GM12878 (cell line): ENCODE measurements around the gene AP1M1. TPM values are rescaled to one million over a fixed set of nuclear protein-coding genes. Genes with fewer than 3 reads are reported as not detected.

Source experiments
- ATF7 ChIP-seq: fragments of 450-650 bp; IDR thresholded peaks from 2 replicates; pipeline ENCODE4 v1.6.1; 2016; ENCODE audit warnings: low read depth, mild to moderate bottlenecking
- BCLAF1 ChIP-seq: fragments of 450-650 bp; IDR thresholded peaks from 2 replicates; pipeline ENCODE4 v1.6.1; 2017; ENCODE audit warnings: antibody characterized with exemption, mild to moderate bottlenecking, moderate library complexity
- CEBPZ ChIP-seq: fragments of 150-350 bp; IDR thresholded peaks from 2 replicates; pipeline ENCODE4 v1.6.1; 2016; ENCODE audit warnings: low read depth, low read length
- E2F8 ChIP-seq: fragments of 450-650 bp; IDR thresholded peaks from 2 replicates; pipeline ENCODE4 v1.6.1; 2018; ENCODE audit warnings: mild to moderate bottlenecking, low read depth, moderate library complexity; ENCODE audit not compliant: partially characterized antibody
- GATAD2B ChIP-seq: fragments of 450-650 bp; conservative IDR thresholded peaks from 2 replicates; pipeline ENCODE4 v1.6.1; 2017; ENCODE audit warnings: low read depth, mild to moderate bottlenecking, moderate library complexity
- HDAC2 ChIP-seq: fragments of 200-600 bp; sonication (generic); IDR thresholded peaks from 2 replicates; pipeline ENCODE4 v1.6.1; 2017
- HSF1 ChIP-seq: fragments of 150-350 bp; IDR thresholded peaks from 2 replicates; pipeline ENCODE4 v1.6.1; 2014; ENCODE audit warnings: mild to moderate bottlenecking, low read depth, low read length
- JUND ChIP-seq: IDR thresholded peaks from 2 replicates; pipeline ENCODE4 v1.6.1; 2012; ENCODE audit warnings: low read depth, mild to moderate bottlenecking, low read length, improper control_type of control experiment, moderate library complexity
- KAT2A ChIP-seq: conservative IDR thresholded peaks from 2 replicates; pipeline ENCODE4 v1.6.1; 2011; ENCODE audit warnings: low read depth, low read length; ENCODE audit not compliant: control insufficient read depth
- MYC ChIP-seq: IDR thresholded peaks from 2 replicates; pipeline ENCODE4 v1.6.1; 2011; ENCODE audit warnings: mild to moderate bottlenecking, low read length, moderate library complexity, inconsistent platforms; ENCODE audit not compliant: insufficient read depth, insufficient replicate concordance, insufficient read length, severe bottlenecking
- NR2C1 ChIP-seq: fragments of 450-650 bp; IDR thresholded peaks from 2 replicates; pipeline ENCODE4 v1.6.1; 2017; ENCODE audit warnings: antibody characterized with exemption, mild to moderate bottlenecking, moderate library complexity
- PAX8 ChIP-seq: fragments of 450-650 bp; IDR thresholded peaks from 2 replicates; pipeline ENCODE4 v1.6.1; 2017; ENCODE audit warnings: mild to moderate bottlenecking, moderate library complexity
- RELA ChIP-seq: fragments of 450-650 bp; IDR thresholded peaks from 2 replicates; pipeline ENCODE4 v1.8.0; 2014; ENCODE audit warnings: borderline replicate concordance; ENCODE audit not compliant: partially characterized antibody
- SIX5 ChIP-seq: IDR thresholded peaks from 2 replicates; pipeline ENCODE4 v1.6.1; 2011; ENCODE audit warnings: mild to moderate bottlenecking, low read depth, low read length, moderate library complexity; ENCODE audit not compliant: severe bottlenecking
- SRF ChIP-seq, 2 experiments: IDR thresholded peaks; 2 replicates each; pipeline ENCODE4 v1.6.1; 2011; ENCODE audit warnings: low read depth in 2 of 2, low read length in 2 of 2, mild to moderate bottlenecking in 1 of 2, moderate library complexity in 1 of 2
- ZZZ3 ChIP-seq: IDR thresholded peaks from 2 replicates; pipeline ENCODE4 v1.6.1; 2011; ENCODE audit warnings: low read depth; ENCODE audit not compliant: control insufficient read depth, insufficient read length
- polyA plus RNA-seq, 11 experiments: library from polyadenylated mRNA; depleted of rRNA in 4 of 11; unstranded in 6 of 11; stranded (reverse) in 5 of 11; fragments of >200 nt; fragmentation: Nextera tagmentation in 4 of 11; fragmentation: Illumina TruSeq in 1 of 11; extraction: Ambion mirVana in 4 of 11; extraction: Trizol in 1 of 11; gene quantifications; 1 replicate in 1 of 11; 2 replicates in 10 of 11; pipeline versions ENCODE4 v1.2.1 to v1.2.3, GENCODE V29; 2011 to 2016; ENCODE audit warnings: inconsistent platforms in 2 of 11, missing spikeins in 2 of 11, low read depth in 1 of 11
- total RNA-seq, 4 experiments: library from RNA; depleted of rRNA in 3 of 4; stranded (reverse); fragments of >200 nt in 3 of 4; fragmentation: Illumina TruSeq in 1 of 4; extraction: Trizol in 1 of 4; gene quantifications; 2 replicates each; pipeline versions ENCODE4 v1.2.1 to v1.2.3, GENCODE V29; 2013 to 2021

AP1M1 gene
- total and polyA plus RNA-seq, 10 of the 15 experiments (the other 5 are each of a cell fraction or from before 2014, with no cell fraction given), result 1.0 to 116 (median 44.7) TPM

GRCh38 chr19:16197622-16198369 lies at the start of gene AP1M1 (continued):
- TF ChIP-seq CEBPZ (no peak), NR2C1 (peak; percentile 74), ZZZ3 (no peak), BCLAF1 (no peak), MYC (no peak), E2F8 (peak; percentile 80), GATAD2B (peak; percentile 90), HSF1 (no peak), KAT2A (no peak), HDAC2 (no peak), JUND (no peak), SIX5 (peak; percentile 47), RELA (no peak), ATF7 (no peak), PAX8 (no peak), SRF (IDR thresholded peaks at IDR 0.05; ENCODE audit: low read depth in 2 of 2, low read length in 2 of 2) (peak; percentile 47 to 84; a peak in 3 of 4 replicates)
